HG02943 (cell line): Measurements from ENCODE around the gene VPS41.

ENCODE experiments used
- ATAC-seq: cut with Tn5 transposase; IDR thresholded peaks from one replicate; pipeline ENCODE4 v1.9.1; 2021; ENCODE audit warnings: mild to moderate bottlenecking, low read depth, moderate library complexity; ENCODE audit not compliant: unreplicated experiment

Gene VPS41

GRCh38 chr7:38824948-38825347, 84.0 kb downstream of the VPS41 start:
- ATAC-seq, result no peak

- no peak for ATAC-seq
Measured at GRCh38 chr7:38822549-38822948, 86.4 kb downstream of the VPS41 start.

GRCh38 chr7:38820571-38820970, 88.4 kb downstream of the VPS41 start:
- ATAC-seq, result no peak

- no peak for ATAC-seq
Measured at GRCh38 chr7:38819463-38819862, 89.5 kb downstream of the VPS41 start.

GRCh38 chr7:38817526-38817925, 91.5 kb downstream of the VPS41 start:
- ATAC-seq, result no peak

GRCh38 chr7:38813768-38814167, 95.2 kb downstream of the VPS41 start:
- no peak for ATAC-seq

GRCh38 chr7:38806912-38807311, 102.1 kb downstream of the VPS41 start:
- no peak for ATAC-seq

GRCh38 chr7:38801786-38802185, 107.2 kb downstream of the VPS41 start:
- no peak for ATAC-seq

- no peak for ATAC-seq
Measured at GRCh38 chr7:38798552-38799267, 110.3 kb downstream of the VPS41 start.

GRCh38 chr7:38796626-38797501, 112.1 kb downstream of the VPS41 start:
- ATAC-seq, result no peak

GRCh38 chr7:38795593-38795992, 113.4 kb downstream of the VPS41 start:
- no peak for ATAC-seq

GRCh38 chr7:38781991-38782390, 127.0 kb downstream of the VPS41 start:
- ATAC-seq, result no peak

GRCh38 chr7:38777609-38778008, 131.4 kb downstream of the VPS41 start:
- no peak for ATAC-seq

GRCh38 chr7:38775506-38776175, 133.3 kb downstream of the VPS41 start:
- ATAC-seq, result no peak

- no peak for ATAC-seq
Measured at GRCh38 chr7:38773430-38773829, 135.6 kb downstream of the VPS41 start.

GRCh38 chr7:38760226-38760625, 148.8 kb downstream of the VPS41 start:
- no peak for ATAC-seq

GRCh38 chr7:38759028-38759427, 150.0 kb downstream of the VPS41 start:
- ATAC-seq, result no peak

GRCh38 chr7:38757931-38758330, 151.1 kb downstream of the VPS41 start:
- no peak for ATAC-seq

GRCh38 chr7:38756521-38756920, 152.5 kb downstream of the VPS41 start:
- ATAC-seq, result no peak

GRCh38 chr7:38753347-38753746, 155.6 kb downstream of the VPS41 start:
- no peak for ATAC-seq

GRCh38 chr7:38751416-38751815, 157.6 kb downstream of the VPS41 start:
- no peak for ATAC-seq
